HG03045 (cell line): ENCODE results near the gene TAF11.
A peak's percentile ranks its signal among the peaks of the same experiment; 100 is the strongest.
"Not testable (repeated sequence)": the region's sequence is repeated elsewhere in the genome, so short reads cannot be mapped to it uniquely, and the experiment has no call there.

Source experiments
- ATAC-seq: cut with Tn5 transposase; IDR thresholded peaks from one replicate; pipeline ENCODE4 v1.9.1; 2021; ENCODE audit warnings: mild to moderate bottlenecking, moderate library complexity; ENCODE audit not compliant: unreplicated experiment

TAF11 gene

GRCh38 chr6:34887753-34888513 is at the start of gene TAF11:
TAF11 (minus strand) TSS chr6:34888042; CDS start chr6:34887957, 85 bp downstream.
- peak; percentile 66 for ATAC-seq

- ATAC-seq = no peak
Observed at GRCh38 chr6:34934516-34934915, 46.7 kb upstream of the TAF11 start.

- ATAC-seq = not testable (repeated sequence)
Observed at GRCh38 chr6:34932202-34932601, 44.4 kb upstream of the TAF11 start.

- no peak for ATAC-seq
Observed at GRCh38 chr6:34930221-34930620, 42.4 kb upstream of the TAF11 start.

GRCh38 chr6:34929241-34929978 is 41.6 kb upstream of the TAF11 start:
- ATAC-seq = no peak

- ATAC-seq = no peak
Observed at GRCh38 chr6:34928695-34929094, 40.9 kb upstream of the TAF11 start.

- ATAC-seq = no peak
Observed at GRCh38 chr6:34928220-34928619, 40.4 kb upstream of the TAF11 start.

- ATAC-seq = no peak
Observed at GRCh38 chr6:34926655-34927054, 38.8 kb upstream of the TAF11 start.

- no peak for ATAC-seq
Observed at GRCh38 chr6:34924831-34925625, 37.2 kb upstream of the TAF11 start.

GRCh38 chr6:34922177-34922663 is 34.4 kb upstream of the TAF11 start:
- ATAC-seq = no peak

- no peak for ATAC-seq
Observed at GRCh38 chr6:34920097-34920496, 32.3 kb upstream of the TAF11 start.

GRCh38 chr6:34919651-34920050 is 31.8 kb upstream of the TAF11 start:
- no peak for ATAC-seq

GRCh38 chr6:34917626-34918285 is 29.9 kb upstream of the TAF11 start:
- no peak for ATAC-seq

- no peak for ATAC-seq
Observed at GRCh38 chr6:34916348-34916967, 28.6 kb upstream of the TAF11 start.

GRCh38 chr6:34914358-34914757 is 26.5 kb upstream of the TAF11 start:
- no peak for ATAC-seq

GRCh38 chr6:34912715-34913464 is 25.0 kb upstream of the TAF11 start:
- no peak for ATAC-seq

- ATAC-seq = no peak
Observed at GRCh38 chr6:34911822-34912221, 24.0 kb upstream of the TAF11 start.

- ATAC-seq = no peak
Observed at GRCh38 chr6:34909320-34909883, 21.6 kb upstream of the TAF11 start.

- no peak for ATAC-seq
Observed at GRCh38 chr6:34908194-34908593, 20.4 kb upstream of the TAF11 start.
